Measurements from ENCODE around the gene ANAPC4.

The ANAPC4 gene

GRCh38 chr4:25449270-25449669 is 72.2 kb downstream of the ANAPC4 start:
- no peak overlapping the region for H3K27ac ChIP-seq (ENCODE audit: low read depth, low read length)
- no peak overlapping the region for H3K23ac ChIP-seq (ENCODE audit: low read length)
- no peak overlapping the region for H4K8ac ChIP-seq (ENCODE audit: low read depth, low read length)
- no peak overlapping the region for H3K4ac ChIP-seq (ENCODE audit: low read depth, low read length)
- H3K4me3 ChIP-seq (ENCODE audit: low read length) = no peak overlapping the region
- no peak overlapping the region for H3K18ac ChIP-seq (ENCODE audit: low read length)
- H3K79me1 ChIP-seq (ENCODE audit: low read length) = no peaks in the 10 kb centered on the region
- H3K79me2 ChIP-seq (ENCODE audit: control insufficient read depth, insufficient read depth, low read length) = no peaks in the 10 kb centered on the region
- H4K5ac ChIP-seq (ENCODE audit: low read length) = no peak overlapping the region
- H3K56ac ChIP-seq (ENCODE audit: low read length) = no peak overlapping the region
- H3K4me1 ChIP-seq (ENCODE audit: control insufficient read depth, low read depth, low read length) = peaks cover 2% of the 10 kb centered on the region
- H2AK5ac ChIP-seq (ENCODE audit: low read length) = no peak overlapping the region
- H2BK120ac ChIP-seq (ENCODE audit: low read depth, low read length) = no peak overlapping the region
- no peaks in the 10 kb centered on the region for H3K36me3 ChIP-seq (ENCODE audit: control insufficient read depth, insufficient read depth, low read length)
- H2BK15ac ChIP-seq (replicated peaks; ENCODE audit: low read depth) = no peak overlapping the region
- no CpG with 5 or more reads among the region's 5 CpGs for WGBS (ENCODE audit: extremely low coverage, insufficient coverage, low lambda C conversion rate)
- no peak overlapping the region for H2BK5ac ChIP-seq (ENCODE audit: low read length)
- DNase-seq = peak; percentile 43
- H3K4me2 ChIP-seq (ENCODE audit: low read length) = no peak overlapping the region
- H3K27me3 ChIP-seq (ENCODE audit: insufficient read depth, low read length, poor library complexity) = no peaks in the 10 kb centered on the region
- H3K9ac ChIP-seq (ENCODE audit: low read length) = no peak overlapping the region

GRCh38 chr4:25449688-25450087 is 72.6 kb downstream of the ANAPC4 start:
- Histone ChIP-seq H4K8ac (ENCODE audit: low read depth, low read length) (no peak overlapping the region), H3K36me3 (ENCODE audit: control insufficient read depth, insufficient read depth, low read length) (no peaks in the 10 kb centered on the region), H3K18ac (ENCODE audit: low read length) (no peak overlapping the region), H3K79me1 (ENCODE audit: low read length) (no peaks in the 10 kb centered on the region), H2BK5ac (ENCODE audit: low read length) (no peak overlapping the region), H3K27ac (ENCODE audit: low read depth, low read length) (no peak overlapping the region), H2BK15ac (replicated peaks; ENCODE audit: low read depth) (no peak overlapping the region), H3K9ac (ENCODE audit: low read length) (no peak overlapping the region), H3K56ac (ENCODE audit: low read length) (no peak overlapping the region), H3K27me3 (ENCODE audit: insufficient read depth, low read length, poor library complexity) (no peaks in the 10 kb centered on the region), H4K5ac (ENCODE audit: low read length) (no peak overlapping the region), H2BK120ac (ENCODE audit: low read depth, low read length) (no peak overlapping the region), H3K4ac (ENCODE audit: low read depth, low read length) (no peak overlapping the region), H3K4me3 (ENCODE audit: low read length) (no peak overlapping the region), H3K79me2 (ENCODE audit: control insufficient read depth, insufficient read depth, low read length) (no peaks in the 10 kb centered on the region), H3K23ac (ENCODE audit: low read length) (no peak overlapping the region), H2AK5ac (ENCODE audit: low read length) (no peak overlapping the region), H3K4me1 (ENCODE audit: control insufficient read depth, low read depth, low read length) (peaks cover 2% of the 10 kb centered on the region), H3K4me2 (ENCODE audit: low read length) (no peak overlapping the region)
- no peak for DNase-seq
- no CpG with 5 or more reads among the region's 5 CpGs for WGBS (ENCODE audit: extremely low coverage, insufficient coverage, low lambda C conversion rate)

GRCh38 chr4:25450491-25450901 is 73.4 kb downstream of the ANAPC4 start:
- H4K5ac ChIP-seq (ENCODE audit: low read length) = no peak overlapping the region
- H2BK15ac ChIP-seq (replicated peaks; ENCODE audit: low read depth) = no peak overlapping the region
- H3K4me3 ChIP-seq (ENCODE audit: low read length) = no peak overlapping the region
- H3K18ac ChIP-seq (ENCODE audit: low read length) = no peak overlapping the region
- H3K56ac ChIP-seq (ENCODE audit: low read length) = no peak overlapping the region
- no CpG with 5 or more reads among the region's 4 CpGs for WGBS (ENCODE audit: extremely low coverage, insufficient coverage, low lambda C conversion rate)
- H3K79me2 ChIP-seq (ENCODE audit: control insufficient read depth, insufficient read depth, low read length) = no peaks in the 10 kb centered on the region
- no peak overlapping the region for H3K9ac ChIP-seq (ENCODE audit: low read length)
- peaks cover 2% of the 10 kb centered on the region for H3K4me1 ChIP-seq (ENCODE audit: control insufficient read depth, low read depth, low read length)
- H3K4ac ChIP-seq (ENCODE audit: low read depth, low read length) = no peak overlapping the region
- no peak for DNase-seq
- H3K27me3 ChIP-seq (ENCODE audit: insufficient read depth, low read length, poor library complexity) = no peaks in the 10 kb centered on the region
- H2BK120ac ChIP-seq (ENCODE audit: low read depth, low read length) = no peak overlapping the region
- no peak overlapping the region for H2AK5ac ChIP-seq (ENCODE audit: low read length)
- H4K8ac ChIP-seq (ENCODE audit: low read depth, low read length) = no peak overlapping the region
- H3K4me2 ChIP-seq (ENCODE audit: low read length) = no peak overlapping the region
- H2BK5ac ChIP-seq (ENCODE audit: low read length) = no peak overlapping the region
- H3K36me3 ChIP-seq (ENCODE audit: control insufficient read depth, insufficient read depth, low read length) = no peaks in the 10 kb centered on the region
- no peak overlapping the region for H3K23ac ChIP-seq (ENCODE audit: low read length)
- H3K27ac ChIP-seq (ENCODE audit: low read depth, low read length) = no peak overlapping the region
- H3K79me1 ChIP-seq (ENCODE audit: low read length) = no peaks in the 10 kb centered on the region

- Histone ChIP-seq H3K79me1 (ENCODE audit: low read length) (no peaks in the 10 kb centered on the region), H2BK5ac (ENCODE audit: low read length) (no peak overlapping the region), H3K27ac (ENCODE audit: low read depth, low read length) (no peak overlapping the region), H2AK5ac (ENCODE audit: low read length) (no peak overlapping the region), H2BK15ac (replicated peaks; ENCODE audit: low read depth) (no peak overlapping the region), H4K8ac (ENCODE audit: low read depth, low read length) (no peak overlapping the region), H3K4me3 (ENCODE audit: low read length) (no peak overlapping the region), H3K4me2 (ENCODE audit: low read length) (no peak overlapping the region), H3K79me2 (ENCODE audit: control insufficient read depth, insufficient read depth, low read length) (no peaks in the 10 kb centered on the region), H3K27me3 (ENCODE audit: insufficient read depth, low read length, poor library complexity) (no peaks in the 10 kb centered on the region), H3K36me3 (ENCODE audit: control insufficient read depth, insufficient read depth, low read length) (no peaks in the 10 kb centered on the region), H2BK120ac (ENCODE audit: low read depth, low read length) (no peak overlapping the region), H3K18ac (ENCODE audit: low read length) (no peak overlapping the region), H3K9ac (ENCODE audit: low read length) (no peak overlapping the region), H3K4me1 (ENCODE audit: control insufficient read depth, low read depth, low read length) (peaks cover 5% of the 10 kb centered on the region), H3K56ac (ENCODE audit: low read length) (no peak overlapping the region), H3K4ac (ENCODE audit: low read depth, low read length) (no peak overlapping the region), H4K5ac (ENCODE audit: low read length) (no peak overlapping the region), H3K23ac (ENCODE audit: low read length) (no peak overlapping the region)
- no CpG with 5 or more reads among the region's 2 CpGs for WGBS (ENCODE audit: extremely low coverage, insufficient coverage, low lambda C conversion rate)
- DNase-seq = no peak
Measured at GRCh38 chr4:25451676-25452075, 74.6 kb downstream of the ANAPC4 start.

- no peak overlapping the region for H3K9ac ChIP-seq (ENCODE audit: low read length)
- no peak overlapping the region for H3K56ac ChIP-seq (ENCODE audit: low read length)
- H3K79me1 ChIP-seq (ENCODE audit: low read length) = no peaks in the 10 kb centered on the region
- H3K18ac ChIP-seq (ENCODE audit: low read length) = no peak overlapping the region
- H3K4me2 ChIP-seq (ENCODE audit: low read length) = no peak overlapping the region
- no peak for DNase-seq
- H3K79me2 ChIP-seq (ENCODE audit: control insufficient read depth, insufficient read depth, low read length) = no peaks in the 10 kb centered on the region
- H3K4me1 ChIP-seq (ENCODE audit: control insufficient read depth, low read depth, low read length) = peaks cover 5% of the 10 kb centered on the region
- no peak overlapping the region for H3K4me3 ChIP-seq (ENCODE audit: low read length)
- H4K8ac ChIP-seq (ENCODE audit: low read depth, low read length) = no peak overlapping the region
- H3K27ac ChIP-seq (ENCODE audit: low read depth, low read length) = no peak overlapping the region
- H2BK120ac ChIP-seq (ENCODE audit: low read depth, low read length) = no peak overlapping the region
- no peak overlapping the region for H3K4ac ChIP-seq (ENCODE audit: low read depth, low read length)
- no peaks in the 10 kb centered on the region for H3K36me3 ChIP-seq (ENCODE audit: control insufficient read depth, insufficient read depth, low read length)
- no peak overlapping the region for H4K5ac ChIP-seq (ENCODE audit: low read length)
- H2BK5ac ChIP-seq (ENCODE audit: low read length) = no peak overlapping the region
- no peaks in the 10 kb centered on the region for H3K27me3 ChIP-seq (ENCODE audit: insufficient read depth, low read length, poor library complexity)
- no peak overlapping the region for H2AK5ac ChIP-seq (ENCODE audit: low read length)
- H2BK15ac ChIP-seq (replicated peaks; ENCODE audit: low read depth) = no peak overlapping the region
- WGBS (ENCODE audit: extremely low coverage, insufficient coverage, low lambda C conversion rate) = no CpG with 5 or more reads among the region's 7 CpGs
- H3K23ac ChIP-seq (ENCODE audit: low read length) = no peak overlapping the region
Measured at GRCh38 chr4:25452081-25452480, 75.0 kb downstream of the ANAPC4 start.

GRCh38 chr4:25454476-25454875 is 77.4 kb downstream of the ANAPC4 start:
- Histone ChIP-seq H2AK5ac (ENCODE audit: low read length) (no peak overlapping the region), H4K5ac (ENCODE audit: low read length) (no peak overlapping the region), H3K36me3 (ENCODE audit: control insufficient read depth, insufficient read depth, low read length) (no peaks in the 10 kb centered on the region), H3K4me2 (ENCODE audit: low read length) (no peak overlapping the region), H3K18ac (ENCODE audit: low read length) (no peak overlapping the region), H3K27ac (ENCODE audit: low read depth, low read length) (no peak overlapping the region), H4K8ac (ENCODE audit: low read depth, low read length) (no peak overlapping the region), H3K79me1 (ENCODE audit: low read length) (no peaks in the 10 kb centered on the region), H2BK5ac (ENCODE audit: low read length) (no peak overlapping the region), H2BK15ac (replicated peaks; ENCODE audit: low read depth) (no peak overlapping the region), H3K56ac (ENCODE audit: low read length) (no peak overlapping the region), H2BK120ac (ENCODE audit: low read depth, low read length) (no peak overlapping the region), H3K4me3 (ENCODE audit: low read length) (no peak overlapping the region), H3K79me2 (ENCODE audit: control insufficient read depth, insufficient read depth, low read length) (no peaks in the 10 kb centered on the region), H3K4ac (ENCODE audit: low read depth, low read length) (no peak overlapping the region), H3K4me1 (ENCODE audit: control insufficient read depth, low read depth, low read length) (peaks cover 5% of the 10 kb centered on the region), H3K23ac (ENCODE audit: low read length) (no peak overlapping the region), H3K27me3 (ENCODE audit: insufficient read depth, low read length, poor library complexity) (no peaks in the 10 kb centered on the region), H3K9ac (ENCODE audit: low read length) (no peak overlapping the region)
- DNase-seq = peak; percentile 44
- WGBS (ENCODE audit: extremely low coverage, insufficient coverage, low lambda C conversion rate) = no CpG with 5 or more reads among the region's 1 CpG

All from mesendoderm (in vitro differentiated cells).